HEK293 (cell line): Measurements from ENCODE around the gene HERC2.

ENCODE experiments used
- BCL11A ChIP-seq: fragments of 450-650 bp; formaldehyde crosslinking; IDR thresholded peaks from 2 replicates; pipeline ENCODE4 v1.5.1; 2016; ENCODE audit warnings: low read depth, missing biosample characterization, missing genetic modification characterization
- CTCF ChIP-seq: fragments of 450-650 bp; formaldehyde crosslinking; IDR thresholded peaks from 2 replicates; pipeline ENCODE4 v1.5.1; 2016; ENCODE audit warnings: missing biosample characterization, missing genetic modification characterization
- YY1 ChIP-seq: fragments of 450-650 bp; formaldehyde crosslinking; IDR thresholded peaks from 2 replicates; pipeline ENCODE4 v1.5.1; 2018; ENCODE audit warnings: missing biosample characterization, missing genetic modification characterization
- ZFHX2 ChIP-seq: fragments of 450-650 bp; formaldehyde crosslinking; conservative IDR thresholded peaks from 2 replicates; pipeline ENCODE4 v1.5.1; 2016; ENCODE audit warnings: missing biosample characterization, missing genetic modification characterization
- ZNF169 ChIP-seq: fragments of 450-650 bp; formaldehyde crosslinking; IDR thresholded peaks from 2 replicates; pipeline ENCODE4 v1.5.1; 2016; ENCODE audit warnings: missing biosample characterization, missing genetic modification characterization
- ZNF174 ChIP-seq: fragments of 450-650 bp; formaldehyde crosslinking; IDR thresholded peaks from 2 replicates; pipeline ENCODE4 v1.5.0; 2017; ENCODE audit warnings: missing biosample characterization, mild to moderate bottlenecking, missing genetic modification characterization
- ZNF202 ChIP-seq: fragments of 450-650 bp; formaldehyde crosslinking; IDR thresholded peaks from 2 replicates; pipeline ENCODE4 v1.5.1; 2016; ENCODE audit warnings: missing biosample characterization, missing genetic modification characterization, borderline replicate concordance
- ZNF302 ChIP-seq: fragments of 450-650 bp; formaldehyde crosslinking; IDR thresholded peaks from 2 replicates; pipeline ENCODE4 v1.5.1; 2016; ENCODE audit warnings: missing biosample characterization, missing genetic modification characterization, low read depth
- ZNF362 ChIP-seq: fragments of 450-650 bp; formaldehyde crosslinking; IDR thresholded peaks from 2 replicates; pipeline ENCODE4 v1.5.1; 2016; ENCODE audit warnings: missing biosample characterization, missing genetic modification characterization
- ZNF513 ChIP-seq: fragments of 450-650 bp; IDR thresholded peaks from 2 replicates; pipeline ENCODE4 v1.5.1; 2018; ENCODE audit warnings: missing biosample characterization, missing genetic modification characterization
- TF ChIP-seq, protein P1 (sequence below): fragments of 450-650 bp; formaldehyde crosslinking; IDR thresholded peaks from 2 replicates; pipeline ENCODE4 v1.5.1; 2017; ENCODE audit warnings: missing biosample characterization, missing genetic modification characterization

- TF ChIP-seq ZNF202 (tag by site-specific recombination) (no peak), ZNF513 (tag by site-specific recombination) (no peak), ZNF302 (tag by site-specific recombination) (no peak), YY1 (tag by site-specific recombination) (no peak), CTCF (tag by site-specific recombination) (no peak), ZNF169 (tag by site-specific recombination) (no peak), BCL11A (tag by site-specific recombination) (no peak), ZNF362 (no peak), ZFHX2 (tag by site-specific recombination) (no peak), ZNF174 (tag by site-specific recombination) (no peak)
- TF ChIP-seq, protein P1, sequence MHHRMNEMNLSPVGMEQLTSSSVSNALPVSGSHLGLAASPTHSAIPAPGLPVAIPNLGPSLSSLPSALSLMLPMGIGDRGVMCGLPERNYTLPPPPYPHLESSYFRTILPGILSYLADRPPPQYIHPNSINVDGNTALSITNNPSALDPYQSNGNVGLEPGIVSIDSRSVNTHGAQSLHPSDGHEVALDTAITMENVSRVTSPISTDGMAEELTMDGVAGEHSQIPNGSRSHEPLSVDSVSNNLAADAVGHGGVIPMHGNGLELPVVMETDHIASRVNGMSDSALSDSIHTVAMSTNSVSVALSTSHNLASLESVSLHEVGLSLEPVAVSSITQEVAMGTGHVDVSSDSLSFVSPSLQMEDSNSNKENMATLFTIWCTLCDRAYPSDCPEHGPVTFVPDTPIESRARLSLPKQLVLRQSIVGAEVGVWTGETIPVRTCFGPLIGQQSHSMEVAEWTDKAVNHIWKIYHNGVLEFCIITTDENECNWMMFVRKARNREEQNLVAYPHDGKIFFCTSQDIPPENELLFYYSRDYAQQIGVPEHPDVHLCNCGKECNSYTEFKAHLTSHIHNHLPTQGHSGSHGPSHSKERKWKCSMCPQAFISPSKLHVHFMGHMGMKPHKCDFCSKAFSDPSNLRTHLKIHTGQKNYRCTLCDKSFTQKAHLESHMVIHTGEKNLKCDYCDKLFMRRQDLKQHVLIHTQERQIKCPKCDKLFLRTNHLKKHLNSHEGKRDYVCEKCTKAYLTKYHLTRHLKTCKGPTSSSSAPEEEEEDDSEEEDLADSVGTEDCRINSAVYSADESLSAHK: no peak
Measured at GRCh38 chr15:28098360-28098765, 223.6 kb downstream of the HERC2 start.
